LoVo (cell line): ENCODE results near the gene HES6.

ENCODE experiments used
- DNase-seq: peaks from one replicate; pipeline ENCODE4 v3.0.0-alpha.2; 2016; ENCODE audit warnings: low spot score

HES6 gene

GRCh38 chr2:238254095-238254723, 14.4 kb upstream of the HES6 start:
- DNase-seq = no peak

GRCh38 chr2:238252766-238253630, 13.2 kb upstream of the HES6 start:
- no peak for DNase-seq

GRCh38 chr2:238251986-238252385, 12.1 kb upstream of the HES6 start:
- DNase-seq = no peak

- no peak for DNase-seq
These were observed 11.5 kb upstream of the HES6 start for GRCh38 chr2:238251331-238251730.

- DNase-seq = no peak
These were observed 11.1 kb upstream of the HES6 start for GRCh38 chr2:238250896-238251295.

GRCh38 chr2:238247841-238248453, 8.1 kb upstream of the HES6 start:
- DNase-seq = no peak

- DNase-seq = no peak
These were observed 7.4 kb upstream of the HES6 start for GRCh38 chr2:238247002-238247822.

GRCh38 chr2:238244151-238244550, 4.3 kb upstream of the HES6 start:
- no peak for DNase-seq

- DNase-seq = no peak
These were observed 3.7 kb upstream of the HES6 start for GRCh38 chr2:238243496-238244076.

- DNase-seq = no peak
These were observed 3.1 kb upstream of the HES6 start for GRCh38 chr2:238242731-238243495.

GRCh38 chr2:238241970-238242369, 2.1 kb upstream of the HES6 start:
- DNase-seq = no peak

- peak; percentile 41 for DNase-seq
These were observed 1.2 kb upstream of the HES6 start for GRCh38 chr2:238240757-238241711.

- DNase-seq = no peak
These were observed 335 bp downstream of the HES6 start for GRCh38 chr2:238239543-238239862.

GRCh38 chr2:238238766-238239542, 884 bp downstream of the HES6 start:
- no peak for DNase-seq

GRCh38 chr2:238238311-238238765, 1.5 kb downstream of the HES6 start:
- DNase-seq = no peak

GRCh38 chr2:238237431-238238135, 2.3 kb downstream of the HES6 start:
- DNase-seq = no peak

GRCh38 chr2:238236571-238236970, 3.3 kb downstream of the HES6 start:
- DNase-seq = no peak

GRCh38 chr2:238235856-238236255, 4.0 kb downstream of the HES6 start:
- DNase-seq = no peak

GRCh38 chr2:238235331-238235732, 4.5 kb downstream of the HES6 start:
- peak; percentile 18 for DNase-seq
